Erythroblast (primary cell): Measurements from ENCODE around the gene JPH2.

ENCODE experiments used
- GATA1 ChIP-seq: IDR thresholded peaks from 2 replicates; pipeline ENCODE4 v1.6.1; 2011; ENCODE audit warnings: low read depth, mild to moderate bottlenecking, control low read depth, low read length, moderate library complexity
- POLR2A ChIP-seq: IDR thresholded peaks from 2 replicates; pipeline ENCODE4 v1.6.1; 2011; ENCODE audit warnings: mild to moderate bottlenecking, low read length

- TF ChIP-seq POLR2A (no peak), GATA1 (no peak)
Measured at GRCh38 chr20:44219791-44220190, 32.8 kb upstream of the JPH2 start.
